GM12873 (cell line): Measurements from ENCODE around the gene UBR2.

Experiments
- TF ChIP-seq, protein P1 (sequence below): IDR thresholded peaks from 2 replicates; pipeline ENCODE4 v1.5.1; 2012; ENCODE audit warnings: low read depth, mild to moderate bottlenecking, moderate library complexity, low read length, control low read depth; ENCODE audit not compliant: insufficient read depth; ENCODE audit errors: missing control alignments

Gene UBR2

GRCh38 chr6:42742116-42742894 lies 178.5 kb downstream of the UBR2 start:
- TF ChIP-seq, protein P1, sequence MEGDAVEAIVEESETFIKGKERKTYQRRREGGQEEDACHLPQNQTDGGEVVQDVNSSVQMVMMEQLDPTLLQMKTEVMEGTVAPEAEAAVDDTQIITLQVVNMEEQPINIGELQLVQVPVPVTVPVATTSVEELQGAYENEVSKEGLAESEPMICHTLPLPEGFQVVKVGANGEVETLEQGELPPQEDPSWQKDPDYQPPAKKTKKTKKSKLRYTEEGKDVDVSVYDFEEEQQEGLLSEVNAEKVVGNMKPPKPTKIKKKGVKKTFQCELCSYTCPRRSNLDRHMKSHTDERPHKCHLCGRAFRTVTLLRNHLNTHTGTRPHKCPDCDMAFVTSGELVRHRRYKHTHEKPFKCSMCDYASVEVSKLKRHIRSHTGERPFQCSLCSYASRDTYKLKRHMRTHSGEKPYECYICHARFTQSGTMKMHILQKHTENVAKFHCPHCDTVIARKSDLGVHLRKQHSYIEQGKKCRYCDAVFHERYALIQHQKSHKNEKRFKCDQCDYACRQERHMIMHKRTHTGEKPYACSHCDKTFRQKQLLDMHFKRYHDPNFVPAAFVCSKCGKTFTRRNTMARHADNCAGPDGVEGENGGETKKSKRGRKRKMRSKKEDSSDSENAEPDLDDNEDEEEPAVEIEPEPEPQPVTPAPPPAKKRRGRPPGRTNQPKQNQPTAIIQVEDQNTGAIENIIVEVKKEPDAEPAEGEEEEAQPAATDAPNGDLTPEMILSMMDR = no peak
